Erythroblast (primary cell): ENCODE data around the gene SIAE.

Experiments
- GATA1 ChIP-seq: IDR thresholded peaks from 2 replicates; pipeline ENCODE4 v1.6.1; 2011; ENCODE audit warnings: low read depth, mild to moderate bottlenecking, control low read depth, low read length, moderate library complexity
- POLR2A ChIP-seq: IDR thresholded peaks from 2 replicates; pipeline ENCODE4 v1.6.1; 2011; ENCODE audit warnings: mild to moderate bottlenecking, low read length

- no peak for TF ChIP-seq POLR2A
- TF ChIP-seq GATA1 = no peak
Observed at GRCh38 chr11:124644426-124645280, 28.9 kb downstream of the SIAE start.
